Neuron (in vitro differentiated cells): ENCODE measurements around the gene CCS.
A peak's percentile ranks its signal among the peaks of the same experiment; 100 is the strongest.
"Not testable (repeated sequence)": the region's sequence is repeated elsewhere in the genome, so short reads cannot be mapped to it uniquely, and the experiment has no call there.

ENCODE experiments used
- H2AFZ ChIP-seq: one replicate; pipeline ENCODE4 v1.6.1; 2013; ENCODE audit warnings: low read depth, mild to moderate bottlenecking, inconsistent platforms, low read length, moderate library complexity
- H3K27me3 ChIP-seq: one replicate; pipeline ENCODE4 v1.6.1; 2013; ENCODE audit warnings: low read length; ENCODE audit not compliant: insufficient read depth
- H3K36me3 ChIP-seq: one replicate; pipeline ENCODE4 v1.6.1; 2013; ENCODE audit warnings: low read length; ENCODE audit not compliant: insufficient read depth
- H3K4me1 ChIP-seq: one replicate; pipeline ENCODE4 v1.6.1; 2013; ENCODE audit warnings: low read length; ENCODE audit not compliant: insufficient read depth
- H3K4me3 ChIP-seq: 2 replicates; pipeline ENCODE4 v1.5.1; 2013; ENCODE audit warnings: mild to moderate bottlenecking, low read length, moderate library complexity
- H3K9me3 ChIP-seq: one replicate; pipeline ENCODE4 v1.6.1; 2013; ENCODE audit warnings: low read length

CCS gene

DNA sequence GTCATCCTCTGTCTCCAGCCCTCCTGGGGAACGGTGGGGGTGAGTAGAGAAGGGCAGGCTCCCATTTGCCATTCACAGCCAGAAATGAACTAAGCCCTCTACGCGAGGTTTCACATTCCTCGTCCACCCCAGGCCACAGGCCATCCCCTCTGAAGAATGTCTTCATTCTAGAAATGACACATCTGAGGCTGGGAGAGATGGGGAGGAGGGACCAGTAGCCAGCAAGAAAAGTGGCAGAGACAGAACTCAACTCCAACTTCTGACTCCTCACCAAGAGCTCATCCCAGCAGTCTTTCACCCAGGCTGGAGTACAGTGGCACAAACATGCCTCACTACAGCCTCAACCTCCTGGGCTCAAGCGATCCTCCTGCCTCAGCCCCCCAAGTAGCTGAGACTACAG is 28.0 kb upstream of the CCS start:
- no peak overlapping the region for H2AFZ ChIP-seq

DNA sequence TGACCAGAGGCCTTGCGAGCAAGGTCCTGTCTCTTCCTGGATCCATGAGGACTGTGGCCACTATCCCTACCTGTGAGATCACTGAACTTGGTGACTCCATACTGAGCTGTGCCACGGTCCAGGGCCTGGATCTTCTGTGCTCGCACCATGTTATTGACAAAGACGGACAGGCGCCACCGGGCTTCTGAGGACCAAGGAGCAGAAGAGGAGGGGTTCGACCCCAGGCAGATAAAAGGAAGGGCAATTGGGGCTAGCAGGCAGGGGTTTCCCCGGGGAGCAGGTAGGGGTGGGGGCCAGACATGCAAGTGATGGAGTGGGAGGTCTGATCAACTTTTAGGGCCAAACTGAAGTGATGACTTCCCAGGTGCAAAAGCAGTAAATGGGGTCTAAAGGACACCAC is 26.8 kb upstream of the CCS start:
- H3K9me3 ChIP-seq, result peaks cover 2% of the 10 kb centered on the region
- no peaks in the 10 kb centered on the region for H3K27me3 ChIP-seq
- no peaks in the 10 kb centered on the region for H3K36me3 ChIP-seq
- H2AFZ ChIP-seq, result no peak overlapping the region
- H3K4me3 ChIP-seq, result no peak overlapping the region
- H3K4me1 ChIP-seq, result peaks cover 12% of the 10 kb centered on the region

More for the DNA sequence above, 28.0 kb upstream of the CCS start:
- Histone ChIP-seq H3K27me3 (no peaks in the 10 kb centered on the region), H3K4me1 (peaks cover under 1% of the 10 kb centered on the region), H3K4me3 (no peak overlapping the region), H3K9me3 (peaks cover 2% of the 10 kb centered on the region), H3K36me3 (no peaks in the 10 kb centered on the region)

DNA sequence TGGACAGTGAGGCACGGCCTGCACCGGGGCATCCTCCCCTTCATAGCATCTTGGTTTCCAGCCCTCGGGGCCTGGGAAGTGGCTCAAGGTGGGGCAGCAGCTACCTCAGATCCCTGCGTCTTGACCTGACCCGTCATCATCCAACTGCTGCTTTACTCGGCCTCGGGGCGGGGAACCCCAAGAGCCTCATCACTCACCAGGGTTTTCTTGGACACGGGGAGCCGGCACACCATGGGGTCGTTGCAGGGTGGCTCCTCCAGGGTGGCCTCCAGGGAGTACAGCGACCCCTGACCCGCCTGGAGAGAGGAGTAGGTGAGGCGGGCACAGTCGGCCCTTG is 25.2 kb upstream of the CCS start:
- no peaks in the 10 kb centered on the region for H3K36me3 ChIP-seq
- peaks cover 2% of the 10 kb centered on the region for H3K9me3 ChIP-seq
- no peak overlapping the region for H3K4me3 ChIP-seq
- no peaks in the 10 kb centered on the region for H3K27me3 ChIP-seq
- H2AFZ ChIP-seq, result no peak overlapping the region
- peaks cover 12% of the 10 kb centered on the region for H3K4me1 ChIP-seq

DNA sequence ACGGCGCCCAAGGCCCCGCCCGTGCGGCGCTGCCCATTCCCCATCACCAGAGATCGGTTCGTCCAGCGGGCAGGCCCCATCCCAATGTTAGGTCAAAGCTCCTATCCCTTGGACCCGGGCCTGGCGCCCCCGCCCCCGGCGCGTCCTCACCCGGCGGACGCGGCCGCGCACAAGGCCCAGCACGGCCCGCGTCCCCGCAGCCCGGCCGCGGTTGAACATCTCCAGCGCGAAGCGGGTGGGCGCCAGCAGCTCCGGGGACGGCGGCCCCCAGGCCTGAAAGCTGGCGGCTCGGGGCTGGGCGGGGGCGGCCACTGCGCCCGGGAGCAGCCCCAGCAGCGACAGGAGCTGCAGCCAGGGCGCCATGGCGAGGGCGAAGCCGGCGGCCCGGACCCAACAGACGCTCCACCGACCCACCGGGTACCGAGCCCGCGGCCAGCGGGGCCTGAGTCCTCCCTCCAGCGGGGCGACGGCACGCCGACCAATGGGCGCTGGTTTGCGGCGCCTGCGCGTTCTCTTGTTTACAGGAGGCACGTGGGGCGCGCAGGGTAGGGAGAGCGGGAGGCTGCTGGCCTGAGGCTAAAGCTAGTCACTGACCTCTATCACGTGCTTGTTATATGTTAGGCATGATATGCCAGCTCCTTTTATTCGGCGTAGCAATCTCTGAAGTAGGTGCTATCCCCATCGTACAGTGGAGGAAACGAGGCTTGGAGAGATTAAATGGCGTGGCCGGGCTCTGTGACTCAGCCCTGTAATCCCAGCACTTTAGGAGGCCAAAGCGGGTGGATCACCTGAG is 24.7 kb upstream of the CCS start, which contains the start of gene CTSF:
Gene CTSF, minus strand, starts transcription at position 483 of the 793 bp plus-strand sequence. Its CDS starts 120 bp downstream, at position 363.
- Histone ChIP-seq H3K4me3 (no peak within 1 kb of the TSS), H3K36me3 (no peaks in the 10 kb centered on the region), H2AFZ (no peak within 1 kb of the TSS), H3K4me1 (peaks cover 12% of the 10 kb centered on the region), H3K27me3 (no peaks in the 10 kb centered on the region), H3K9me3 (peaks cover 2% of the 10 kb centered on the region)

- H3K4me3 ChIP-seq, result no peak overlapping the region
- H3K27me3 ChIP-seq, result no peaks in the 10 kb centered on the region
- H3K4me1 ChIP-seq, result peaks cover 12% of the 10 kb centered on the region
- no peak overlapping the region for H2AFZ ChIP-seq
- peaks cover 2% of the 10 kb centered on the region for H3K9me3 ChIP-seq
- H3K36me3 ChIP-seq, result no peaks in the 10 kb centered on the region
Measured at GRCh38 chr11:66569076-66569475, 23.9 kb upstream of the CCS start.

DNA sequence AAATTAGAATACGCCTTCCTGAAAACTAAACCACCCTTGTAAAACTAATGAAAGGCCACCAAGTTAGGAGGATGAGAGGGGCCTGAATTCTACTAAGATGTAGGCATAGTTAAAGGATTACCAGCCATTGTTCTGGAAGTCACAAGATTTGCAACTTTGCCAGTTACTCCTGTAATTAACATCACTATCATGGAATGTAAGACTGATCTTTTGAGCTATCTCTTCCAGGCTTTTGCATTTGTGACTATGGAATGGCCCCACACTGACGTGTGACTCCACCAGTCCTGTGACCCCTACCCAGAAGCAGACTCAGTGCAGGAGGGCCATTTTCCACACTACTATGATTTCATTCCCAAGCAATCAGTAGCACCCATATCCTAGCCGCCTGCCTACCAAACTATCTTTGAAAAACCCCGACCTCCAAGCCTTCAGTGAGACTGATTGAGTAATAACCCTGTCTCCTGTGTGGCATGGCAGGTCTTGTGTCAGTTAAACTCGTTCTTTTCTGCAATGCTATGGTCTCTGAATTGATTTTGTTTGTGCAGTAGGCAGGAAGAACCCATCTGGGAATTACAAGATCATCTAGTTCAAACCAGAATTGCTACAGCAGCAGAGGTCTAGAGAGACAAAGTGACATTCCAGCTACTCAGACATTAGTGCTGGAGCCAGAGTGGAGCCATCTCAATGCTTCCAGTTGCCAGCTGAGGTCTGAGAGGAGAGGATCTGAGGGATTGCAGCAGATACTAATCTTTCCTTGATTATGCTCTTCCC is 22.7 kb upstream of the CCS start:
- H3K27me3 ChIP-seq, result no peaks in the 10 kb centered on the region
- H3K4me1 ChIP-seq, result peaks cover 12% of the 10 kb centered on the region
- H2AFZ ChIP-seq, result peak overlapping the region; percentile 35
- H3K4me3 ChIP-seq, result no peak overlapping the region
- no peaks in the 10 kb centered on the region for H3K36me3 ChIP-seq
- peaks cover 2% of the 10 kb centered on the region for H3K9me3 ChIP-seq

- H3K4me1 ChIP-seq, result peaks cover 12% of the 10 kb centered on the region
- H3K9me3 ChIP-seq, result peaks cover 2% of the 10 kb centered on the region
- peak overlapping the region; percentile 35 for H2AFZ ChIP-seq
- no peaks in the 10 kb centered on the region for H3K27me3 ChIP-seq
- H3K4me3 ChIP-seq, result no peak overlapping the region
- H3K36me3 ChIP-seq, result no peaks in the 10 kb centered on the region
Measured at GRCh38 chr11:66570850-66571180, 22.2 kb upstream of the CCS start.

- Histone ChIP-seq H3K4me1 (no peaks in the 10 kb centered on the region), H3K9me3 (no peaks in the 10 kb centered on the region), H3K4me3 (no peak overlapping the region), H2AFZ (no peak overlapping the region), H3K36me3 (no peaks in the 10 kb centered on the region), H3K27me3 (peaks cover 3% of the 10 kb centered on the region)
Measured at GRCh38 chr11:66579017-66579606, 13.9 kb upstream of the CCS start.

DNA sequence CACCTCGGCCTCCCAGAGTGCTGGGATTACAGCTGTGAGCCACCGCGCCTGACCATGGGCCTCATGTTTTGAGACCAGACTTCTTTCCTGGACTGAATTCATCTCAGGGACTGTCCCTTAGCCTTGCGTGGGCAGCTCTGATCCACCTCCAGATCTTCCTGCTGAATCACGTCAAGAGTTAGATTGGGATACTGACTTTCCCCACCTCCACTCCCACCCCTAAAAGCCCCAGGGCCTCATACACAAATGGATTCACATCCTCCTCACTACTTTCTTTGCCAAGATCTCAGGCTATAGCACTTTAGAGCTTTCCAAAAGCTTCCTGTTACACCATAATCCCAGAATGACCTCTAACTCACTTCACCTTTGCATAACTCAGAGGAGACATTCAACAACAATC is 12.2 kb upstream of the CCS start:
- Histone ChIP-seq H3K27me3 (peaks cover 3% of the 10 kb centered on the region), H3K4me3 (no peak overlapping the region), H3K4me1 (no peaks in the 10 kb centered on the region), H2AFZ (no peak overlapping the region), H3K36me3 (no peaks in the 10 kb centered on the region), H3K9me3 (no peaks in the 10 kb centered on the region)

DNA sequence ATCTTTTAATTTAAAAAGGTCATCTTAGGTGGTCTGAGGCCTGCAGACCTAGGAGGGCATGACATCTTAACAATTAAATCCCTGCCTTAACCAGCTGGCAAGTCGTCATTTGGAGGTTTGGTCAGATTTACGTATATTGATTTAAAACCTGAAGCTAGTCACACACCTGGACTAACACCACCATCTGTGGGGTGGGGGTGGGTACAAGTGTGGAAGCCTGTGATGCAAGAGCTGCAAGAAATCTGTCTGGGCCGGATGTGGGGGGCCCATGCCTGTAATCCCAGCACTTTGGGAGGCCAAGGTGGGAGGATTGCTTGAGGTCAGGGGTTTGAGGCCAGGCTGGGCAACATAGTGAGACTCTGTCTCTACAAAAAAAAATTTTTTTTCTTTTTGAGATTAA is 11.7 kb upstream of the CCS start:
- peaks cover 3% of the 10 kb centered on the region for H3K27me3 ChIP-seq
- H3K9me3 ChIP-seq, result no peaks in the 10 kb centered on the region
- H3K4me1 ChIP-seq, result no peaks in the 10 kb centered on the region
- no peak overlapping the region for H3K4me3 ChIP-seq
- H2AFZ ChIP-seq, result no peak overlapping the region
- no peaks in the 10 kb centered on the region for H3K36me3 ChIP-seq

GRCh38 chr11:66582565-66583147 is 10.3 kb upstream of the CCS start:
- not testable (repeated sequence) for H3K4me3 ChIP-seq, H3K27me3 ChIP-seq, H3K9me3 ChIP-seq

GRCh38 chr11:66585447-66585846 is 7.5 kb upstream of the CCS start:
- not testable (repeated sequence) for H3K36me3 ChIP-seq, H3K9me3 ChIP-seq, H3K4me3 ChIP-seq, H2AFZ ChIP-seq, H3K27me3 ChIP-seq, H3K4me1 ChIP-seq

More at GRCh38 chr11:66582565-66583147, 10.3 kb upstream of the CCS start:
- H2AFZ ChIP-seq, H3K4me1 ChIP-seq, H3K36me3 ChIP-seq: not testable (repeated sequence)

- H2AFZ ChIP-seq, result no peak overlapping the region
- no peaks in the 10 kb centered on the region for H3K36me3 ChIP-seq
- no peaks in the 10 kb centered on the region for H3K4me1 ChIP-seq
- no peak overlapping the region for H3K4me3 ChIP-seq
- H3K9me3 ChIP-seq, result peaks cover 6% of the 10 kb centered on the region
- no peaks in the 10 kb centered on the region for H3K27me3 ChIP-seq
Measured at GRCh38 chr11:66586136-66586535, 6.8 kb upstream of the CCS start.
